ENCODE results near the gene CDC37L1.
A peak's percentile ranks its signal among the peaks of the same experiment; 100 is the strongest.

DNA sequence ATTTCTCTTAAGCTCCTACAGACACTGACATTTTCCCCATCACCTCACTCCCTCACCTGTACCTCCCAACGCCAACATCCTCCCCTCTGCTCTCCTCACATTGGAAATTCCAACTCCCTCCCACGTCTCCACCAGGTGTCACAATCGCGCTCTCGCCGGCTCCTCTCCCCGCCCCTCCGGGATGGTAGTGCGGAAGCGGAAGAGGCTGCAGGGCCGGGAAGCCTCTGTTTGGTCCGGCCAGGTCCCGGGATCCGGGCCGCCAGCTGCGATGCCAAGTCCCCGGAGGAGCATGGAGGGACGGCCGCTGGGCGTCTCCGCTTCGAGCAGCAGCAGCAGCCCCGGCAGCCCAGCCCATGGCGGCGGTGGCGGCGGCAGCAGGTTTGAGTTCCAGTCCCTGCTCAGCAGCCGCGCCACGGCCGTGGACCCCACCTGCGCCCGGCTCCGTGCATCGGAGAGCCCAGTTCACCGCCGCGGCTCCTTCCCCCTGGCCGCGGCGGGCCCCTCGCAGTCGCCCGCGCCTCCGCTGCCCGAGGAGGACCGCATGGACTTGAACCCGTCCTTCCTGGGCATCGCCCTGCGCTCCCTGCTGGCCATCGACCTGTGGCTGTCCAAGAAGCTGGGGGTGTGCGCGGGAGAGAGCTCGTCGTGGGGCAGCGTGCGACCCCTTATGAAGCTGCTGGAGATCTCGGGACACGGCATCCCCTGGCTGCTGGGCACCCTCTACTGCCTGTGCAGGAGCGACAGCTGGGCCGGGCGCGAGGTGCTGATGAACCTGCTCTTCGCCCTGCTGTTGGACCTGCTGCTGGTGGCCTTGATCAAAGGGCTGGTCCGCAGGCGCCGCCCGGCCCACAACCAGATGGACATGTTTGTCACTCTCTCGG, 17.0 kb upstream of the CDC37L1 start, which contains the start of gene PLPP6:
- peak; percentile 51; the same call in 1 of the 2 replicates for TF ChIP-seq POLR2AphosphoS5 (IDR thresholded peaks at IDR 0.05; ENCODE audit: borderline replicate concordance, low read depth, low read length)
- TF ChIP-seq EZH2 (IDR thresholded peaks at IDR 0.05): no peak
- TF ChIP-seq FOXP2 (optimal IDR thresholded peaks at IDR 0.05; ENCODE audit: control extremely low read depth, extremely low read length, insufficient read depth): no peak

All from SK-N-MC (cell line).